ENCODE data around the gene CALCOCO1. TPM values are rescaled to one million over a fixed set of nuclear protein-coding genes. Genes with fewer than 3 reads are reported as not detected.

CALCOCO1 gene
- polyA plus RNA-seq, 3 donors, result 60.1 to 238 (median 69.6) TPM

DNA sequence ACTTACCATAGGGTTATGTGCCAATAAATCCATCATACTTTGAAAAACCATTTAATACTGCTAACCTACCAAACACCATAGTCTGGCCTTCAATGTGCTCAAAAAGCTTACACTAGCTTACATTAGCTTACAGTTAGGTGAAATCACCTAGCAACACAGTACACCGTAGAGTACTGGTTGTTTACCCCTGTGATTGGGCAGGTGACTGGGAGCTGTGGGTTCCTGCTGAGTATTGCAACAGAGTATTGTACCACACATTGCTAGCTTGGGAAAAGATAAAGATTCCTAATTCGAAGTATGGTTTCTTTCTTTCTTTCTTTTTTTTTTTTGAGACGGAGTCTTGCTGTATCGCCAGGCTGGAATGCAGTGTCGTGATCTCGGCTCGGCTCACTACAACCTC lies 56.9 kb downstream of the CALCOCO1 start:
- Histone ChIP-seq H3K36me3 (replicated peaks in 1 of 2; ENCODE audit: control insufficient read depth in 1 of 2, insufficient read depth in 2 of 2, low read length in 2 of 2) (peaks cover 62 to 84% of the 10 kb centered on the region in 2 donors), H3K27me3 (ENCODE audit: control insufficient read depth in 2 of 2, insufficient read depth in 2 of 2, low read length in 2 of 2) (no peaks in the 10 kb centered on the region), H3K9ac (ENCODE audit: insufficient read depth, low read length, poor library complexity, severe bottlenecking) (no peak overlapping the region), H3K4me2 (replicated peaks; ENCODE audit: extremely low read depth, low read length, poor library complexity, severe bottlenecking) (no peak overlapping the region), H3K4me1 (ENCODE audit: control insufficient read depth in 1 of 2, insufficient read depth in 2 of 2, low read length in 2 of 2) (peaks cover 6% of the 10 kb centered on the region in 2 donors), H2AFZ (ENCODE audit: insufficient read depth, low read depth, low read length, poor library complexity, severe bottlenecking) (no peak overlapping the region), H3K27ac (ENCODE audit: low read depth in 1 of 2, low read length in 2 of 2) (no peak overlapping the region), H4K20me1 (ENCODE audit: insufficient read depth, low read length) (peaks cover 46% of the 10 kb centered on the region), H3K9me3 (replicated peaks in 1 of 2; ENCODE audit: control insufficient read depth in 1 of 2, insufficient read depth in 1 of 2, low read length in 2 of 2) (no peaks in the 10 kb centered on the region), H3K4me3 (replicated peaks in 1 of 3; ENCODE audit: low read depth in 2 of 3, low read length in 3 of 3) (no peak overlapping the region), H3K79me2 (ENCODE audit: insufficient read depth, low read length) (peaks cover 62% of the 10 kb centered on the region)
- no peak for TF ChIP-seq CTCF (IDR thresholded peaks at IDR 0.05)
- no peak overlapping the region for H3K27ac Mint-ChIP-seq
- peaks cover 56 to 87% of the 10 kb centered on the region in 2 donors for H3K36me3 Mint-ChIP-seq
- H3K9me3 Mint-ChIP-seq, result no peaks in the 10 kb centered on the region
- 100% methylated on average over 6 of the region's 7 CpGs for WGBS (ENCODE audit: insufficient coverage)
- no peaks in the 10 kb centered on the region for H3K27me3 Mint-ChIP-seq (ENCODE audit: low read depth in 3 of 3)
- DNase-seq, result no peak
- intact Hi-C loops (cut with micrococcal nuclease), result loop anchor here in 1 of 2 donors (10.0 kb wide), 1 partner anchor 46 kb away; the partner anchor contains the start of gene ATF7
- no peak overlapping the region for H3K4me3 Mint-ChIP-seq
- H3K4me1 Mint-ChIP-seq, result peaks cover 16% of the 10 kb centered on the region

GRCh38 chr12:53667080-53667479 lies 60.2 kb downstream of the CALCOCO1 start:
- Mint-ChIP-seq H3K4me1 (no peaks in the 10 kb centered on the region), H3K27me3 (ENCODE audit: low read depth in 3 of 3) (no peaks in the 10 kb centered on the region), H3K27ac (no peak overlapping the region), H3K4me3 (no peak overlapping the region), H3K36me3 (peaks cover 63 to 98% of the 10 kb centered on the region in 2 donors), H3K9me3 (peaks cover 0 to 1% (median 0%) of the 10 kb centered on the region in 7 donors)
- Histone ChIP-seq H3K4me3 (replicated peaks in 1 of 3; ENCODE audit: low read depth in 2 of 3, low read length in 3 of 3) (no peak overlapping the region), H3K9me3 (replicated peaks in 1 of 2; ENCODE audit: control insufficient read depth in 1 of 2, insufficient read depth in 1 of 2, low read length in 2 of 2) (no peaks in the 10 kb centered on the region), H3K4me2 (replicated peaks; ENCODE audit: extremely low read depth, low read length, poor library complexity, severe bottlenecking) (no peak overlapping the region), H3K79me2 (ENCODE audit: insufficient read depth, low read length) (peaks cover 31% of the 10 kb centered on the region), H3K27me3 (ENCODE audit: control insufficient read depth in 2 of 2, insufficient read depth in 2 of 2, low read length in 2 of 2) (no peaks in the 10 kb centered on the region), H3K27ac (ENCODE audit: low read depth in 1 of 2, low read length in 2 of 2) (no peak overlapping the region), H3K36me3 (replicated peaks in 1 of 2; ENCODE audit: control insufficient read depth in 1 of 2, insufficient read depth in 2 of 2, low read length in 2 of 2) (peaks cover 79 to 88% of the 10 kb centered on the region in 2 donors), H3K4me1 (ENCODE audit: control insufficient read depth in 1 of 2, insufficient read depth in 2 of 2, low read length in 2 of 2) (no peaks in the 10 kb centered on the region), H4K20me1 (ENCODE audit: insufficient read depth, low read length) (peaks cover 48% of the 10 kb centered on the region), H2AFZ (ENCODE audit: insufficient read depth, low read depth, low read length, poor library complexity, severe bottlenecking) (no peak overlapping the region), H3K9ac (ENCODE audit: insufficient read depth, low read length, poor library complexity, severe bottlenecking) (no peak overlapping the region)
- intact Hi-C loops (cut with micrococcal nuclease), result no loop called here
- WGBS (ENCODE audit: insufficient coverage), result no CpG with 5 or more reads among the region's 2 CpGs
- no peak for DNase-seq
- TF ChIP-seq CTCF (IDR thresholded peaks at IDR 0.05), result no peak
